ENCODE results near the gene FGD3. TPM values are rescaled to one million over a fixed set of nuclear protein-coding genes. Genes with fewer than 3 reads are reported as not detected.

The FGD3 gene
- polyA plus RNA-seq, 2 of the 4 experiments (the other 2 are of a cell fraction) = 0.18 to 0.23 TPM

DNA sequence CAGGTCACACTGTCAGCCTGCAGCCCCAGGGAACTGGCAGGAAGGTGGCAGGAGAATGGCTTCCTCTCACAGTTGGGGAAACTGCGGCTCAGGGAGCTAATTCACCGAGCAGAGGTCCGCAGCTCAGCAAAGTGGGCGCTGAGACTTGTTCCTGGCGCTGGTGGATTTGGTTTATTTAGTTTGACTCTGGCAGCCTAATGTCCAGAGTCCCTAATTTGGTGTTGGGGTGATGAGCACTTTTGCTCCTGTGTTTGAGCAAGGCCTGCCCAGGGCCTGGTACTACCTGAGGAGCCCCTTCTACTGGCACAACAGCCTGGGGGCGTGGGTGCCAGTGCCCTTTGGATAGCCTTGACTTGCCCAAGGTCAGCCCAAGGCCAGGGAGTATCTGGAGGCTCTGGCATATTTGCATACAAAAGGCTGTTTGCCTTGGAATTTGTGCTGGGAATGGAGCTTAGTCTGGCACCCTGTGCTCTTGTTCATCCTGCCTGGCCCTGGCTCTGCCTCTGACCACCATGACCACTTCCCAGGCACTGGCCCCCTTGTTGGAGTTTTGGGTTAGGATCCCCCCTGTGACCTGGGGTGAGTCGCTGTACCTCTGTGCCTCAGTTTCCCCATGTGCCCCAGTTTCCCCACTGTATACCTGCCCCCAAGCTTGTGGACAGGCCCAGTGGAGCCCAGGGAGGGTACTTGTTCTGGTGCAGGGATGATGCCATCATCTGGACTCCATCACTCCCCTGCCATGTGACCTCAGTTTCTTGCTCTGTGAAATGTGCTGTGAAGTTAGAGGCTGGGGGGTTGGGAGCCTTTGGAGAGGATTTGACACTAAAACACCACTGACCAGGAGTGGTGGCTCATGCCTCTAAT, 112.6 kb downstream of the FGD3 start:
- TF ChIP-seq HOXB13 (CRISPR knock-in tag; IDR thresholded peaks at IDR 0.05; ENCODE audit: low read depth) = no peak
- TF ChIP-seq MAZ (IDR thresholded peaks at IDR 0.05; ENCODE audit: borderline replicate concordance, low read depth, low read length) = no peak
- TF ChIP-seq HES2 (IDR thresholded peaks at IDR 0.05) = no peak
- no peak for TF ChIP-seq HMGXB4 (CRISPR knock-in tag; IDR thresholded peaks at IDR 0.05; ENCODE audit: borderline replicate concordance)
- TF ChIP-seq KDM1A (IDR thresholded peaks at IDR 0.05; ENCODE audit: low read depth) = no peak
- TF ChIP-seq E2F6 (IDR thresholded peaks at IDR 0.05; ENCODE audit: borderline replicate concordance, low read depth) = no peak
- TF ChIP-seq SREBF2 (IDR thresholded peaks at IDR 0.05) = no peak
- no peak for TF ChIP-seq CBX2 (IDR thresholded peaks at IDR 0.05; ENCODE audit: borderline replicate concordance, low read depth)
- no peak for TF ChIP-seq BHLHE40 (IDR thresholded peaks at IDR 0.05; ENCODE audit: low read depth, low read length)
- no peak for TF ChIP-seq NFE2L2 (conservative IDR thresholded peaks at IDR 0.05; ENCODE audit: low read length)
- TF ChIP-seq ESRRA (IDR thresholded peaks at IDR 0.05; ENCODE audit: borderline replicate concordance, low read length) = no peak
- TF ChIP-seq HEYL (CRISPR knock-in tag; IDR thresholded peaks at IDR 0.05) = no peak
- no peak for TF ChIP-seq JUNB (IDR thresholded peaks at IDR 0.05)
- TF ChIP-seq NR3C1 (IDR thresholded peaks at IDR 0.05) = no peak
- TF ChIP-seq CHD4 (IDR thresholded peaks at IDR 0.05; ENCODE audit: borderline replicate concordance) = no peak
- TF ChIP-seq USF2 (IDR thresholded peaks at IDR 0.05) = no peak
- TF ChIP-seq MAFK (IDR thresholded peaks at IDR 0.05; ENCODE audit: partially characterized antibody) = no peak
- no peak for TF ChIP-seq TFCP2L1 (CRISPR knock-in tag; IDR thresholded peaks at IDR 0.05)
- no peak for TF ChIP-seq RFX5 (IDR thresholded peaks at IDR 0.05)
- no peak for TF ChIP-seq BCL3 (IDR thresholded peaks at IDR 0.05)
- ChIA-PET POLR2A (no interaction called here), CTCF (interaction anchor here (1.0 kb wide), 1 partner anchor 8 kb away, joined by 4 read pairs; no protein-coding TSS in a partner anchor)
- H3K4me2 ChIP-seq = no peak overlapping the region
- H3K9me3 ChIP-seq = no peaks in the 10 kb centered on the region
- FAIRE-seq (no peak), DNase-seq (ENCODE audit: low read depth in 1 of 2, low spot score in 1 of 2) (no peak), ATAC-seq (no peak)
- H3K4me1 ChIP-seq = peaks cover 18% of the 10 kb centered on the region
- H3K27ac ChIP-seq = no peak overlapping the region; a peak in 1 of 6 replicates
- no peak overlapping the region for H3K4me3 ChIP-seq
- 86% methylated on average over 7 of the region's 7 CpGs for WGBS (ENCODE audit: missing lambda C conversion rate)

- Histone ChIP-seq H3K27ac (peak overlapping the region in 1 of 2 experiments; percentile 33; a peak in 3 of 6 replicates), H3K9me3 (no peaks in the 10 kb centered on the region), H3K4me1 (peaks cover 18% of the 10 kb centered on the region), H3K4me3 (no peak overlapping the region), H3K4me2 (peak overlapping the region; percentile 48)
- DNase-seq (ENCODE audit: low read depth in 1 of 2, low spot score in 1 of 2) (peak in 1 of 2 experiments; percentile 49), ATAC-seq (peak in 1 of 2 experiments; percentile 69; a peak in 3 of 6 replicates), FAIRE-seq (no peak)
- ChIA-PET CTCF (no interaction called here), POLR2A (no interaction called here)
- WGBS (ENCODE audit: missing lambda C conversion rate) = 66% methylated on average over 7 of the region's 8 CpGs
- TF ChIP-seq KDM5A (IDR thresholded peaks at IDR 0.05) (no peak), MAX (IDR thresholded peaks at IDR 0.05) (no peak), PHF8 (IDR thresholded peaks at IDR 0.05; ENCODE audit: borderline replicate concordance, low read depth) (no peak), FOSL2 (IDR thresholded peaks at IDR 0.05) (no peak), FOSL2 (CRISPR knock-in tag; IDR thresholded peaks at IDR 0.05) (no peak), CTCF (IDR thresholded peaks at IDR 0.05) (no peak), HDAC2 (IDR thresholded peaks at IDR 0.05) (no peak), USF2 (IDR thresholded peaks at IDR 0.05) (no peak)
Measured at GRCh38 chr9:93060746-93061259, 113.5 kb downstream of the FGD3 start.

Measured in A549 (cell line).